NCI-H1694 (cell line): ENCODE measurements around the gene HOXA5.

ENCODE experiments used
- DNase-seq: peaks from one replicate; lab custom pipeline; 2025; lab: John Stamatoyannopoulos, UW

HOXA5 gene

DNA sequence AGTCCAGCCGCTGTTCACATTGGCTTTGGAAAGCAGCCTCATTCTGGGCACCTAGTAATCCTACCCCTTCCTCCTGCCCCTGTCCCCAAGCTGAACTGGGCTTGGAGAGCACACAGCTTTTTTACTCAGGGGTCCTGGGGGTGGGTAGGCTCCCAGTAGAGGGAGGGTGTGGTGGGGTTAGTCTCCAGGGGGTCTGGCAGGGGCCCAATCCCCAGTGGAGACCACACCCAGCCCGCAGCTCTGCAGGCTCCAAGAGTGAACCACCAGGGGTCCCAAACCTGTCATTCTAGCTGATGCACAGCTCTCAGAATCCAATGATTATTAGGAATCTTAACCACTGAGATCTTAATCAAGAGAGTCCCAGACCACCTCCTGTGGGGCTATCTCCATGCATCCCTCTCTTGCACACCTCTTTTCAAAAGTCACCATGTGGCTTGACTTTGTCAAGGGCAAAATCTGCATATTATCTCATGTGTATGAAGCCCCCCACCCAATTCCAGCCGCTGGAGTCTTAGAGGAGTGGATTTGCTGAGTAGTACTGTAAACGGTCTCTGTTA, 38.9 kb upstream of the HOXA5 start:
- no peak for DNase-seq

DNA sequence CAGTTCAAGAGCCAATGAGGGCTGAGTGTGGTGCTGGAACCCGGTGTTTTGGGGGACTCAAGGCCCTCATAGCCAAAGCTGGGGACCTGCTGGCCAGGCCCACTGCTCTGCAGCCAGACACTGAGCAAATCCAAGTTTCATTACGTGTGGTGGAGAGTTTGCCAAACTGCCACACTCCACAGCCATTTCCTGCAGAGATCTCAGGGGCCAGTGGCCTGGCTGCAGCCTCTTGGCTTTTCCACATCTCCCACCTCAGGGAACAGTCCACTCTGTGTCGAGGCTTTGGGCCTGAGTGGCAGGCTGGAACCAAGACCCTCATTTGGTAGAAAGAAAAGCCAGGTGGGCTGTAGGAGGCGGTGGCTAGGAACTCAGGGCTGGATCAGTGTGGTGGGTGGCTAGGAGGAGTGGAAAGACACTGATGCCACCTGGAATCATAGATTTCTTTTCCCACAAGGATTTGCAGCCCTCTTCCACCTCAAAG, 38.4 kb upstream of the HOXA5 start:
- no peak for DNase-seq

DNA sequence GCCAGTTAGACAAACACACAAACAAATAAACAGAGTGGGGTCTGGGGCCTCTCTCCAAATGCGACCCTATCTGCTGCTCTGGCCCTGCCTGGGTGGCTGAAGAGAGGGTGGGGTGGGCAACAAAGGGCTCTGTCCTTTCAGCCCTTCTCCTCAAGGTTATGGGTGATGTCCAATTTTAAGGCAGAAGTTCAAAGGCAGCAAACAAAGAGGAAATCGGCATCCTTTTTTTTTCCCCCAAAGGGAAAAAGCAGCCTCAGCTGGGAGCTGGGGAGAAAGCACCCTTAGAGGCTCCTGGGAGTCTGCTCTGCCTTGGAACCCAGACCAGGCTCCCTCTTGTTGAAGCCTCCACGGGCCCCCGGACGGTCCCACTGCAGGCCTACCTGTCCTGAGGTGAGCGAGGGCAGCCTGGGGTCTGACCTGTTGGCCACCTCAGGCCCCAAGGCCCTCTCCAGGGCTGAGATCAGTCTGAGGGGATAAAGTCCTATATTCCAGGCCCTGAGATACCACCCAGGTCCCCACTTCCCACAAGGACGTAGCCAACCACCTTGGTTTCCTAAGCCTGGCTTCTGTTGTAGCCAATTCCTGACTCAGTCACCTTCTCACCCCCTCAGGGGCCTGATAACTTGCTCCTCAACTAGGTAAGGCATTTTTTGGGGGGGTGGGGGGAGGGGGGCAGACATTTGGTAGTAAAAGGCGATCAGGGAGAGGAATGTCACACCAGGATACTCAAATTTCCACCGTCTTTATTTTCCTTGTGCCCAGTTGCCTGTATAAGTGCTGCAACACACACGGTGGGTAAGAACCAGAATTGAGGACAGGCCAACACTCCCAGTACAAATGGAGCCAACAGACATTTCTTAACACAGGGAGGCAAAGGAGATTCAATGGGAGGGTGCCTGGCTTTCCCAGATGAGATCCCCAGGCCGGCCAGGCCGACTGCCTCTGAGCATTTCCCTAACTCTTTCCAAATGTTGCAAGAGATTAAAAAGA, 37.2 kb upstream of the HOXA5 start:
- no peak for DNase-seq

DNA sequence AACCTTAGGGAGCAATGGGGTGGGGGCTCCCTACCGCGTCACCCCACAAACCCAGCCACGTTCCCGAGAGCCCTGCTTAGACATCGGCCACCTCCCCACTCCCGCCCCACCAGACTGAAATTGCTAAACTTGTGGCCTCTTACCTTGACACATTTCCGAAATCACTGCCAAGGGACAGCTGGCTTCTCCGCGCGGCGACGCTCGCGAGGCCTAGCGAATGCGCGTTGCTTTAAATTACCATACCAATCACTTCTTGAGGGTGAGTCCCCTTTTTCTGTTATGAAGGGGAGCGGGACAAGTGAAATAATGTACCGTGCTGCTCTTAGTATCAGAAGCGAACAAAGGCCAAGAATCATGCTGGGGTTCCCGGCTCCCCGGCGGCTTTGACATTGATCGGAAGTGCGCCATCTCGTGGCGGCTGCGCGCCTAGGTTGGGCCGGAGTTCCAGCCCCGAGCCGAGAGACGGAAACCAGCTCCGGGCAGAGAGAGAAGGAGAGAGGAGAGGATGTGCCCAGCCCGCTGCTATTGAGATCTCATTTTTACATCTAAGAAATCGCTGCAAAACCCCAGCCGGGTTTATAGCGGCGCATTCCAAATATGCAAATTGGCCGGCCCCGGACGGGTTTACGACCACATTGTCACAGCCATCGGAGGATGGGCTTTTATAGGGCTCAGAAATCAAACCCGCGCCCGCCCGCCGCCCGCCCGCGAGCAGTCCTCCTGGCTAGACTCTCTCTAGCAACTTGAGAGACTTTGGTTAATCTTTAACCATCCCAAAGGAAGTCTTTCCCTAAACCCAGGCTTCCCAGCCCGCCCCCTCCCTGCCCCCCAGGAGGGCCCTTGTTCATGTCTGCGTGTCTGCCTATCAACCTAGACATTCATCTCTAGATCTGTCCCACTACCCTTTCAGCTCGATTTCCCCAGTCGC, 36.3 kb upstream of the HOXA5 start:
- DNase-seq: no peak

DNA sequence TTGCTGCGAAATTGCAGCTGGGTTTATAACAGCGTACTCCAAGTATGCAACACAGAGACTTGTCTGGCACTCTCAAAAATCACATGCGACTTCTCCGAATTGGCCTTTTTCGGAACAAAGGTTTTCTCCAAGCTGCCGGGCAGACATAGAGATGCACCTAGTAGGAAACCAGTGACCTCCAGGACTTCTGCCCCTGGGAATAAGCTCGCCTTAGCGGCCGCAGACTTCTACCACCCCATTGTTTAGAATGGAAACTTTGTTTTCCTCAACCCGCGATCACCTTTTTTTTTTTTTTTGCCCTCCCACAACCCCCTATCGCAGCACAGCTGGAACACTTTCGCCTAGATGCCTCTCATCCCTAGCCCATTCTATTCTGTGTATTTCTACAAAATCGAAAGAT, 35.5 kb upstream of the HOXA5 start:
- DNase-seq: no peak

DNA sequence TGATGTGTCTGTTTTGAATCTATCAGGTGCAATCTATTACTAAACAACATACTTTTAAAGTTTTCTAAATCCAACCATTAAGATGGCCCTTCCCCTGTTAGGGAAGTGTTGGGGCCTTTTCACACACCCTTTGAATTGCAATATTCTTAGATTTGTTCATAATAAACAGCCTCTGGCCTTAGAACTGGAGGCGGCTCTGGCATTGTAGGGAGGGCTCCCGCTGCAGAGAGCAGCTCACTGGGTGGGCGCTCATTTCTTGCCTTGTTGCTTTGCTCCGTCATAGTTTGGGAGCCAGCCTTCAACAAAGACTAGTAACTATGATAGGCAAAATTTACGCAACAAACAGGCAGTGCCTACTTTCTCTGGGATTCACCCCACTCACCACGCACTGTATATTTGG, 34.9 kb upstream of the HOXA5 start:
- no peak for DNase-seq

DNA sequence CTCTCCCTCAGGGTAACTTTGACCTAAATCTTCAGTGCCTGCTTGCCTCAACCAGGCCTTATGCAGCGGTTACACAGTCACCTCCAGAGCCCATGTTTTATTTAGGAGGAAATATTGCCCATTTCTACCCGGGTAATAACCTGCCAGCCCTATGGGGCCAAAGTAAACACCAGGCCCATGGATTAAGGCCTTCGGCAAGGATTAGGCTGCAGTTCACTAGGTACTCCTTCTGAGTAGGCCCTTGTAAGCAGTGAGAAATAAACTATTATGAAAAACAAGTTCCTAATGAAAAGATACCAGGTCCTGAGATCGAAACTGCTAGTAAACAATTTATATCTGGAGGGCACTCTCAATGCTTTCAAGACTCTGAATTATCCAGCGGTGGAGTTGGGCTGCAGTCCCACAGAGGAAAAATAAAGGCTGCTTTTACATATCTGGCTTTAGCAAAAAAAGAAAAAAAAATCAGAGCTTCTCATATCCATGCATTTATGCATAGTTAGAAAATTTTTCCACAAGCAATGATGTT, 34.4 kb upstream of the HOXA5 start:
- no peak for DNase-seq

DNA sequence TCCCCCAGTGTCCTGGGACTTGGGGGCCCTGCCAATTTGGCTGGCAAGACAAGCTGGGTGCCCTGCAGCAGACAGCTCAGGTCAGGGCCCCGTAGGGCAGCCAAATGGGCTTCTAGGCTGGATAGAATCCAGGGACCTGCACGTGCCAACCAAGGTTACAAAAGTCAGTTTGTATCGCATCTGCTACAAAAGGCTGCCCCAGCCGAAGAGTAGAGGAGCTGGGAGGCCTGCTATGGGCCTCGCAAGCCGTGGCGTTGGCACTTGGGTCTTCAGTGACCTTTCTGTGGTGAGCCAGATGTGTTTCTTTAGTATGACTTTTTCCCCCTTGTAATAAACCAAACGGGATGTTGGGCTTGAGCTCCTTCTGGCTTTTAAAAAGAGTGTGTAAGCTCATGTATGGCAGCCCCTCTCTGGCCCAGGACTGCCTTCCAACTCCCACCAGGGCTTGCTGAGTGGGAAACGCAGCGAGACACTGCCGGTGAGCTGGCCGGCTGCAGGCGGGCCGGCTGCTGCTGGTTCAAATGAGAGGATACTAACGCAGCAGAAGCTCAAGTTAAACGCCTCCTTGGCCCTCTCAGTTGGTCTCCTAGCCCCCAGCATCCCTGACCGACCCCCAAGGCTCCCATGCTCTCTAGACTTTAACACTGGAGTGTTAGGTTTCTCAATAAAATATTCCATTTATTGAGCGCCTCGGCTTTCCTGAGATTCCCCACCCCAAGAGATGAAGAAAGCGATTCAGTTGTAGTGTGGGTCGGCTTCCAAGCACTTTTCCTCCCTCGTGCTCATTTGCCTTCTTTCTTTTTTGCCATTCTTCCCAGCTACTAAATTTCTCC, 33.7 kb upstream of the HOXA5 start:
- DNase-seq: no peak

DNA sequence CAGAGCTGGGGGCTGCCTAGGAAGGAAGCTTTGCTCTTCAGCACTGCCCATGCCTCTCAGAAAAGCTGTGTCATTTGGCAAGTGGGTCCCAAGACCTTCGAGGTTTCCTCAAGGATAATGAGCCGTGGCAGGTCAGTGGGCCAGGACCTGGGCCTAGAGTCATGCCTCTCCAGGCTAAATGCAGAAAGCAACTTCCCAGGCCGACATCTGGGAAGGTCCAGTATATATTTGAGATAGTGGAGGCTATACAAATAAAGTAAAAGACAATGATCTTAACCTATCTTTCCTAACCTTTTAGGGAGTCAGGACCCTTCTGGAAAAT, 33.0 kb upstream of the HOXA5 start:
- no peak for DNase-seq

DNA sequence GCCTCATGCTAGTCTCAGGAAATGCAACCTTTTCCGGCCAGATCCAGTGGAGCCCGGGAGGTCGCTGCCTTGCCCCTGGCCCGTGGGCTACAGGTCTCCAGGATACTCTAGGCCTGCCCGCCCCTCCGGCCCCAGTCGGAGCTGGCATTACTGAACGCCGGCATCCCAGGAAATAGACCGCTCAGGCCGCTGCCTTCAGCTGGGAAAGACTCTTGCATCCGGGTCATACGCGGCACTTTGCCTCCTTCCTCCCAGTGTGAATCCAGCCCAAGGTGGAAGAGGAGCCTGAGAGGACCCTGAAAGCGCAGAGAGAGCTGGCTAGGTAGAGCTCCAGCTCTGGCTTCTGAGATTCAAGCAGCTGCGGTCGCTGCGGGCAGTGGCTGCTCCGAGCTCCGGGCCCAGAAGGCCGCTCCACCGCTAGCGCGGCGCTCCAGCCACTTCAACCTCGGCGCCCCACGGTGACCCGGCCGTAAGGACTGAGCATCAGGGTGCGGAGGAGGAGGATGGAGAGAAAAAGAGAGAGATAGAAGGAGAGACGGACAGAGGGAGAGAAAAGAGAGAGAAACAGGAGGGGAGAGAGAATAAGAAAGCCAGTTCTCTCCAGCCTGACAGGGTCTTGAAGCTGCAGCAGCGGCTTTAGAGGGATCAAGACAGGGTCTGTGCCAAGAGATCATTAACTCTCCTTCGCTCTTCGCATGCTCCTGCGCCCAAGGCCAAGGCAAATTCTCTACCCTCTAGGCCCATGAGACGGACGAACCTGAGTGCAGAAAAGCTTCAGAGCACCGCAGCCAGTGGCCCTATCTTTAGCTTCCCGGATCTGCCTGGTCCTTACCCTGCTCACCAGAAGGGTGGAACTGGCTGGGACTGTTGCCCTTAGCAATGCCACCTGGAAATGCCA, 32.4 kb upstream of the HOXA5 start:
- DNase-seq: no peak

DNA sequence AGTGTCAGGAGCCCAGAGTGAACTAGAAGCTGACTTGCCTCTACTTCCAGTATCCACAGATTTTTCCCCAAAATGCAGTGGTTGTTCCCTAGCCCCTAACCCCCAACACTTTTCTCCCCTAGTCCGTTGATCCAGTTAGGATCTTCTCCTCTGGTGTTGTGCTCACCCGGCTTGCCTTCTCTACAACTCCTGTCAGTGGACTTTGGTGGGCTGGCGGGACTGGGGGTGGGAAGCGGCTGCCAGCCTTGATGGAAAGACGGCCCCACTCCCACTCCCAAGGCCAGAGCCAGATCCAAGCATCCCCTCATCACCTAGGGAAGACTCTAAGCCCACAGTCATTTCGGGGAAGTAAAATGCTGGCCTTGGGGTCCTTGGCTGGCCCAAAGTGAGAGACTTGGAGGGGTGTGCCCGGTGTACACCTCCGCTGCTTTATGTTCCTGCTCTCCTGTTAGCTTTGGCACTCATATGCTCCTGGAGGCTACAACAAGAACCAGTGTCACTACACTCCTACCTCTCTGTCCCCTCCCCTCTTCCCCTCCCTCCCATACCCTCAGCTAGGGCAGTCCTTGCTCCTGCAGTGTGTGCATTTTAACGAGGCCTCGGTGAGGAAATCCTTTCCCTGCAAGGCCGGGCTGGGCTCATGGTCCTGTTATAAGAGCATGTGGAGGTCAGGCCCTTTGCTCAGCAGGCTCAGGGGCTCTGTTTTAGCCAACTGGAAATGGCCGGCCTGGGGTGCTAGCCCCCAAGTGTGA, 31.6 kb upstream of the HOXA5 start:
- DNase-seq: no peak

DNA sequence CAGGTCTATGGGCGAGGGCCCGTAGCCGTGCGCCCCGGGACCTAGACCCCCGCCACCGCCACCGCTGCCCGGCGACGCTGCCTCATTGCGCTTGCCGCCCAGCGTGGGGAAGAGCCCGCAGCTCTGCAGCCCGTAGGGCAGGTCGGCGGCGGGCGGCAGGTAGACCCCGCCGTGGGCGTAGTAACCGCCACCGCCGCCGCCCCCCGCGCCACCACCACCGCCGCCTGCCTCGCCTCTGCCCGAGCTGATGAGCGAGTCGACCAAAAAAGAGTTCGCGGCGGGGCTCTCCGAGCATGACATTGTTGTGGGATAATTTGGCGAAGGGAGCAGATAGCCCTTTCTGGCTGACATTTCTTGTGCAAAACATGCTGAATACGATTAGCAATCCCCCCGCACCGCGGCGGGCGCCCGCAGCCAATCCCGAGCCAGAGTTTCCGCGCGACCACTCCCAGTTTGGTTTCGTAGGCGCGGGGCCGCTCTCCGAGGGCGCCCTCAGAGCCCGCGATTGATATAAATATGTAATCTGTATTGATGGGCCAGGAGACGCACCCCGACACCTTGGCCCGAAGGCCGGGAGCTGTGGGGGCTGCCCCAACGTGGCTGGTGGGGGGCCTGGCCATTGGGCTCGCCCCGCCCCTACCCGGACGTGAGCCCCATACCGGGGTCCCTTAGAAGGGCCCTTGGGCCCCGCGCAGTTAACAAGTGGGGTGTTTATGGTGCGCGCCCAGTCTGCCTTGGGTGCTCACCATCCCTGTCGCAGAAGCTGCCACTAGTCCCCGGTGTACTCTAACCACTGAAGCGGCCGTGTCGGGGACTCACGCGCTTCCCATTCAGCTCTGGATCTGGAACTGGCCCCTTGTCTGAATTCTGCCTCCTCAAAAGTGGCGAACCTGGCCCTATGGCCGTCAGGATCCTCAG, 30.7 kb upstream of the HOXA5 start, which contains the start of gene HOXA10:
Gene HOXA10, minus strand, starts transcription at position 365 of the 918 bp plus-strand sequence. Its CDS starts 14 bp downstream, at position 351.
- DNase-seq: no peak

DNA sequence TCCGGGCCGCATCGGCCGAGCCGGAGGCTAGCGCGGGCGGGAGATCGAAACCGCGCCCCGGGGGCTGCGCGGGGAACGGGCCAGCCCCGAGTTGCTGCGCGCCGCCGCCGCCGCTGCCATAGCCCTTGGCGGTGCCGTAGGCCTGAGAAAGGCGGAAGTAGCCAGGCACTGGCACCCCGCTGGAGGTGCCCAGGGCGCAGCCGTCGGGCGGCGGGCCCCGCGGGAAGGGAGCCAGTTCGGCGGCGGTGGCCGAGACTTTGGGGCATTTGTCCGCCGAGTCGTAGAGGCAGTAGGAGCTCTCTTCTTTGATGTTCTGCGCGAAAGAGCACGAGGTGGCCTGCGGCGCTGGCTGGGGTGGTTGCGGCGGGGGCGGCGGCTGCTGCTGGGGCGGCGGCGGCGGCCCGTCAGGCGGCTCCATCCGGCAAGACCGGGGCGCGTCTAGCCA, 30.1 kb upstream of the HOXA5 start:
- DNase-seq: no peak

DNA sequence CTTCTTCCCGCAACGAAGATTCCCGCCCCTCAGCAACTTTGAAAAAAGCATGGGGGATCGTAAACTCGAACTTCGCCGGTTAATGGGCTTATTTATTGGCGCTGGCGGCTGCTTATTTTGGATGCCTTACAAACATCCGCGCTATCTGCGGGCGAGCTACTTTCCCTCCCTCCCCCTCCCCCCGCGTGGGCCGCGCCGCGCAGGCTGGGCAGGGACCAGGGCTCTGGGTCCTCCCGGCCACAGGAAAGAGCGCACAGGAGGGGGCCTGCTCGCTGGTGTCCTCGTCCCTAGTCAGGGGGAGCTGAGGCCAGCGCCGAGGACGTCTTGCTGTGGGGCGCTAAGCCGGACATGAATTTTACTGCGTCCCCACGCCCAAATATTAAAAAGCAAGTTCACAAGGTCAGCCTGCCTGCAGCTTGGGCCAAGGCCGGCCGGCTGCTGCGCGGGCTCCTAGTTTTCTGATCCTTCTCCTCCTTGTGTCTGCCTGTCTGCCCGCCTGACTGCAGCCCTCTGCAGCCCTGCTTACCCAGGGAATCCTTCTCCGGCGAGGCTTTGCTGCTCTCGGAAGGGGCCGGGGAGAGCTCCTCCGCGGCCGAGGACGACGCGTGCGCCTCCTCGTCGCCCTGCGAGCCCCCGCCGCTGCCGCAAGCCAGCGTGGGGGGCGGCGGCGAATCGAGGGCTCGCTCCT, 29.5 kb upstream of the HOXA5 start:
- no peak for DNase-seq

DNA sequence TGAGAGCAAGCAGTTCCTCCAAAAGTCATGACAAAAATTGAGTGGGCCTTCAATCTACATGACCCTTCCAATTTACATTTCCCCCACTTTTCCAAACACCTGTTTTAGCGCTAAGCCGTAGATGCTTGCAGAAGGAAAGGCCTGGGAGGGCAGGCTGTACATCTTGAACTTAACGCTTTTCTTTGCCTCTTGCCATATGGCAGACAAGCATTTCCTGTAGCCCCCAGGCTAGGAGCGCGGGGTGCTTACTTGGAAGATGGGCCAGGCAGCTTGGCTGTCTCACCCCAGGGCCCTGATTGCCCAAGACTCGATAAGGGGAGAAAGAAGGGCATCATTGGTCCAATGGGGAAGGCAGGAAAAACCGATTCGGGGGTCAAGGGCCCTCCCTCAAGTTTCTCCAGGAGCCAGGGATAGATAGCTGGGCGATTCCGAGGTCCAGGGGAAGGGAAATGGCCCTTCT, 28.9 kb upstream of the HOXA5 start:
- DNase-seq: no peak

DNA sequence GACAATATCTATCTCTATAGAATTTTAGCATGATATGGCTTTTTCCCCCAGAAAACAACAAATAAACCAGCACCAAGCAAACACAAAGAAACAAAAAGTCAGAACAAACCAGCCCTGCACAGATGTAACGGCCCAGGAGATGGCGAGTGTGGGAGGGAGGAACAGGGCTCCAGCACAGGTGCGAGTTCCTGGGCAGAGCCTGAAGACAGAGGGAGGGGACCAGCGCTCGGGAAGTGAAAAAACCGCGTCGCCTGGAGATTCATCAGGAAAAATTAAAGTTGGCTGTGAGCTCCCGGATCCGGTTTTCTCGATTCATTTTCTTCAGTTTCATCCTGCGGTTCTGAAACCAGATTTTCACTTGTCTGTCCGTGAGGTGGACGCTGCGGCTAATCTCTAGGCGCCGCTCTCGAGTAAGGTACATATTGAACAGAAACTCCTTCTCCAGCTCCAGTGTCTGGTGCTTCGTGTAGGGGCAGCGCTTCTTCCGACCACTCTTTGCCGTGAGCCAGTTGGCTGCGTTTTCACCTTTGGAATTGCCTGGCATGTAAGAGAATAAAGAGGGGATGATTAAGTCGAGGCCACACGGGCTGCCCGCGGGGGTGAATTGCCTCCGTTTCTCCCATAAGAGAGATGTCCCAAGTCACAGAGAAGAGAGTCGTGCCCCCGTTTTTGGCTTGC, 28.3 kb upstream of the HOXA5 start:
- no peak for DNase-seq

DNA sequence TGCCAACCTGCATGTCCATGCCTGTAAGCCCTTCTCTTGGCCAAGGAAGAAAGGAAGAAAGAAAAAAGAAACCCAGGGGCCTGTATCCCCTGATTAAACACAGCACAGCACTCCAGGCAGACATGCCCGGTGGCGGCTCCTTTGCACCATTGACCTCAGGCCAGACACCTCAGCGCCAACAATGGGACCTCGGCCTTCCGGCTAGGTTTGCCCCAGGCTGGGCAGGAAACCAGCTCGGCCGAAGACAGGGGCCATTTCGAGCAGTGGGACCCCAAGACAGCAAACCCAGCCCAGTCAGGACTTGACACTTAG, 27.8 kb upstream of the HOXA5 start:
- no peak for DNase-seq
